Activated T-cell treated with anti-CD3 and anti-CD28 coated beads for 24 hours (primary cell): Measurements from ENCODE around the gene NTNG1.
"Not testable (repeated sequence)": the region's sequence is repeated elsewhere in the genome, so short reads cannot be mapped to it uniquely, and the experiment has no call there.

Experiments
- DNase-seq: peaks from one replicate; pipeline ENCODE4 v3.0.0-alpha.2; 2020; ENCODE audit warnings: low read depth

Gene NTNG1

GRCh38 chr1:107200631-107201030 is 59.8 kb downstream of the NTNG1 start:
- DNase-seq = no peak

GRCh38 chr1:107202007-107202406 is 61.2 kb downstream of the NTNG1 start:
- no peak for DNase-seq

- DNase-seq = no peak
Observed at GRCh38 chr1:107213225-107213624, 72.4 kb downstream of the NTNG1 start.

- no peak for DNase-seq
Observed at GRCh38 chr1:107220036-107220435, 79.2 kb downstream of the NTNG1 start.

- no peak for DNase-seq
Observed at GRCh38 chr1:107225706-107226105, 84.9 kb downstream of the NTNG1 start.

- no peak for DNase-seq
Observed at GRCh38 chr1:107228704-107229371, 88.0 kb downstream of the NTNG1 start.

DNA sequence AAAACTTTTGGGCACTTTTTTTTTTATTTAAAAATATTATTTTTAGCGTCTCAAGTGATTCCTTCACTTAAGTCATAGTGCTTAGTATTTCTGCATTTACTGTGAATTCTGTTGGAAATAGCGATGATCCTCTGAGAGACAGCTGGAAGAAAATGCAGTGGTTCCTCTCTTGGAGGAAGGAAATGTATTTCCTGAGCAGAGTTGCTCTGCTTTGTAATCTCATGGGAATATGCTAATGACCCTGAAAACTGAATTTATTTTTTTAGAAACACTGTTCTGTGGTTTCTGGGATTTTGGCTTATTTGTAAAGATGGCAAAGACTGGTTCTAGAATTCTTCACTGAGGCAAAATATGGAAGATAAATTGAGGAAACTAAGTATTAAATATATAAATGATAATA is 88.9 kb downstream of the NTNG1 start:
- DNase-seq = no peak

DNA sequence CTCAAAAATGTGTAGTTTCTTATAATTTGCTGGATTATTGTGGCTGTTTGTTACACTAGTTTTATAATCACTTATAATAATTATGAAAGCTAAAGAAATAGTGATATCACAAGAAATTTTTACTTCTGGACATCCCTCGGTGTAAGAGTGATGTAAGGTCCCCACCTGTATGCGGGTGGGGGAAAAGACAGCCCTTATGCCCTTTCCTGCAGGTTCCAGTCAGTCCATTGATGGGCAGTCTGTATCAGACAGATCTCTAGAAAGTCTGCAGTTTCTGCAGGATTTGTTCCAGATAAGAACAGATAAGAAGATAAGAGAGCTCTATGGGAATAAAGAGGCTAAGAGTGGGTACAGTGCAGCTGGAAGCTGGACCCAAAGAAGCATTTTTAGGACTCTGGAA is 89.3 kb downstream of the NTNG1 start:
- DNase-seq = no peak

GRCh38 chr1:107231291-107231690 is 90.5 kb downstream of the NTNG1 start:
- DNase-seq = no peak

DNA sequence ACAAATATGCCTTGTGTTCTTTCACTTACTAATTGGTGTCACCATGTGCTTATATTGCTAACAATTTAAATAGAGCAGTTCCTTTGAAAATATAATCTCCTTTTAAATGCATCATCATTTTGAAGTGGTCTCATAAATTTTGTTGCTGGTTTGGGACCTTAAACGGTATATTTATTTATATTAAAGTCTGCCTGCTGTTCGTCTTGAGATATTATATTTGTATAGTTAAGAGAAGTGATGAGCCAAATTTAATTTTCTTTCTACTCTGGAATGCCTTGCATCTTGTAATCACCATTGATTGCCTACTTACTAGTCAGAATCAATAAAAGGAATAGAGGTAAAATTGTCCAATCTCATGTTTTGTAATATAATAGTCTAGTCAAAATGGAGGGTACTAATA is 91.6 kb downstream of the NTNG1 start:
- DNase-seq = no peak

DNA sequence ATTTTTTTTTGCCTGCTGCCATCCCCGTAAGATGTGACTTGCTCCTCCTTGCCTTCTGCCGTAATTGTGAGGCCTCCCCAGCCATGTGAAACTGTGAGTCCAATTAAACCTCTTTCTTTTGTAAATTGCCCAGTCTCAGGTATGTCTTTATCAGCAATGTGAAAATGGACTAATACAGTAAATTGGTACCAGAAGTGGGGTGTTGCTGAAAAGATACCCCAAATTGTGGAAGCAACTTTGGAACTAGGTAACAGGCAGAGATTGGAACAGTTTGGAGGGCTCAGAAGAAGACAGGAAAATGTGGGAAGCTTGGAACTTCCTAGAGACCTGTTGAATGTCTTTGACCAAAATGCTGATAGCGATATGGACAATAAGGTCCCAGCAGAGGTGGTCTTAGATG is 95.9 kb downstream of the NTNG1 start:
- DNase-seq = not testable (repeated sequence)

- DNase-seq = no peak
Observed at GRCh38 chr1:107243461-107243860, 102.6 kb downstream of the NTNG1 start.

GRCh38 chr1:107244709-107245500 is 104.1 kb downstream of the NTNG1 start:
- no peak for DNase-seq

GRCh38 chr1:107246775-107247345 is 106.0 kb downstream of the NTNG1 start:
- DNase-seq = no peak

GRCh38 chr1:107247679-107248078 is 106.8 kb downstream of the NTNG1 start:
- DNase-seq = no peak

DNA sequence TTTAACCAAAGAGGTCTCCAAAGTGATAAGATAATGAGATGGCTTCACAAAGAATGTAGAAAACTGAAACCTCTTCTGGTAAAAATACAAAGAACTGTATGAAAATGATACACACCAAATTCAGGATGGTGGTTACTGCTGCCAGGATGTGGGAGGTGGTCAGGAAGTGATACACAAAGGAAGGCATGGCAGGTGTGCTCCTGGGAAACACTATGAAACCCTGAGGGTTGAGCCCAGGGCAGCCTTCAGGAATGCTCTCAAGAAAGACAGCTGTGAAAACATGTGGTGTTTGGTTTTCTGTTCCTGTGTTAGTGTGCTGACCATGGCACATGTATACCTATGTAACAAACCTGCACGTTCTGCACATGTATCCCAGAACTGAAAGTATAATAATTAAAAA is 109.3 kb downstream of the NTNG1 start:
- DNase-seq = no peak

- no peak for DNase-seq
Observed at GRCh38 chr1:107251083-107251482, 110.2 kb downstream of the NTNG1 start.

DNA sequence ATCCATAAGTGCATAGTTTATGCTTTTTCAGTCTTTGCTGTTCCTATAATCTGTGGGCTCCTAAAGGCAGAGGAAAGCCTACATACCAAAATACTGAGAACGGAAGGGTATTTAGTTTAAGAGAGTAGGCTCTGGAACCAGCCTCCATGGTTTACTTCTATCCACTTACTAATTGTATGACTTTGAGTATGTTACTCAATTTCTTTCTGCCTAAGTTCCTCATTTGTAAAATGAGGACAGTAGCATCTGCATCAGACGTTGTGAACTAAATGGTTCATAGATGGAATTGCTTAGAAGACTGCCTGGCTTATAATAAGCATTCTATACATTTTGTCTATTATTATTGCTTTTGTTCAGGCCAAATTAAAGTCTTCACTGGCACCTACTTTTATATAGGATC is 111.0 kb downstream of the NTNG1 start:
- no peak for DNase-seq

DNA sequence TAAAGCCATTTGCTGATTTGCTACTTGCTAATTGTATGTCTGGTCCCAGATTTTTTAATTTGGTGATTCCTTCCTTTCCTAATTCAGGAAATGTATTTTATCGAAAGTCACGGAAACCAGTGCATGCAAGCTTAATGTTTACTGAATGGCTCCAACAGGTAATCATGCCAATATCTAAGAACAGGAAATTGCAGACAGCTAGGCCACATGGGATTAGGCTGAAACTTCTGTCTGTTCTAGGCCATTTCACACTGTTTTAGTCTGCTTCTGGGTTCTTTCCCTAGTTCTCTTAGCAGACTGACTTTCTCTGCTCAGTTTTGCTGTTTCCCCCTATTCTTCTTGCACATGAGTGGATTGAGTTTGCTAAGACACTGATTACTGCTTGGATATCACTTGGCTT is 111.4 kb downstream of the NTNG1 start:
- no peak for DNase-seq

- no peak for DNase-seq
Observed at GRCh38 chr1:107254306-107254705, 113.5 kb downstream of the NTNG1 start.

GRCh38 chr1:107255469-107255868 is 114.6 kb downstream of the NTNG1 start:
- no peak for DNase-seq

GRCh38 chr1:107262467-107263286 is 121.8 kb downstream of the NTNG1 start:
- no peak for DNase-seq
